Measurements from ENCODE around the gene MAD2L1BP. TPM values are rescaled to one million over a fixed set of nuclear protein-coding genes. Genes with fewer than 3 reads are reported as not detected.

The MAD2L1BP gene
- total RNA-seq, 4 donors from 2014 or later: 16.3 to 36.9 (median 21.5) TPM

DNA sequence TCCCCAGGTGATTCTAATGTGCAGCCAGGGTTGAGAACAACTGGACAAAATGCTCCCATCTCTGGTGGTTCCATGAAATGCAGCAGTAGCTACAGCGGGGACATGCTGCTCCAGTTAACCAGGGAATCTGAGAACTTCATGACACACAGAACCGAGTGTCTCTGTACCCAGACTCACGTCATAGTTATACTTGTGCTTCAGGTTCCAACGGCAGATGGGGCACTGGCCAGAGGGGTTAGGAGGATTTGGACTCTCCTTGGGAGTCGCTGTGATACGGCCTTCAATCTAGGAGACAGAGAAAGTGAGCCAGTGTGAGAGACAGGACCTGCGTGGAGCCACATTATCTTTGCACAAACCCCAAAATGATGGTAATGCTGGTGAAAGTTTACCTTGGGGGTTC, 42.7 kb downstream of the MAD2L1BP start:
- TF ChIP-seq, protein P1, sequence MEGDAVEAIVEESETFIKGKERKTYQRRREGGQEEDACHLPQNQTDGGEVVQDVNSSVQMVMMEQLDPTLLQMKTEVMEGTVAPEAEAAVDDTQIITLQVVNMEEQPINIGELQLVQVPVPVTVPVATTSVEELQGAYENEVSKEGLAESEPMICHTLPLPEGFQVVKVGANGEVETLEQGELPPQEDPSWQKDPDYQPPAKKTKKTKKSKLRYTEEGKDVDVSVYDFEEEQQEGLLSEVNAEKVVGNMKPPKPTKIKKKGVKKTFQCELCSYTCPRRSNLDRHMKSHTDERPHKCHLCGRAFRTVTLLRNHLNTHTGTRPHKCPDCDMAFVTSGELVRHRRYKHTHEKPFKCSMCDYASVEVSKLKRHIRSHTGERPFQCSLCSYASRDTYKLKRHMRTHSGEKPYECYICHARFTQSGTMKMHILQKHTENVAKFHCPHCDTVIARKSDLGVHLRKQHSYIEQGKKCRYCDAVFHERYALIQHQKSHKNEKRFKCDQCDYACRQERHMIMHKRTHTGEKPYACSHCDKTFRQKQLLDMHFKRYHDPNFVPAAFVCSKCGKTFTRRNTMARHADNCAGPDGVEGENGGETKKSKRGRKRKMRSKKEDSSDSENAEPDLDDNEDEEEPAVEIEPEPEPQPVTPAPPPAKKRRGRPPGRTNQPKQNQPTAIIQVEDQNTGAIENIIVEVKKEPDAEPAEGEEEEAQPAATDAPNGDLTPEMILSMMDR (IDR thresholded peaks at IDR 0.05): no peak
- TF ChIP-seq EP300 (IDR thresholded peaks at IDR 0.05): no peak
- no peak for TF ChIP-seq POLR2A (IDR thresholded peaks at IDR 0.05)
- no peak for DNase-seq (ENCODE audit: low spot score in 2 of 2)
- 95 to 96% methylated on average over 7 of the region's 7 CpGs for WGBS, 2 donors
- peaks cover 0 to 19% (median 2%) of the 10 kb centered on the region in 4 donors for H3K4me1 ChIP-seq
- H3K27ac ChIP-seq: no peak overlapping the region
- no peaks in the 10 kb centered on the region for H3K9me3 ChIP-seq
- H3K4me3 ChIP-seq: no peak overlapping the region
- H3K27me3 ChIP-seq: no peaks in the 10 kb centered on the region
- peaks cover 4 to 82% (median 20%) of the 10 kb centered on the region in 3 donors for H3K36me3 ChIP-seq

DNA sequence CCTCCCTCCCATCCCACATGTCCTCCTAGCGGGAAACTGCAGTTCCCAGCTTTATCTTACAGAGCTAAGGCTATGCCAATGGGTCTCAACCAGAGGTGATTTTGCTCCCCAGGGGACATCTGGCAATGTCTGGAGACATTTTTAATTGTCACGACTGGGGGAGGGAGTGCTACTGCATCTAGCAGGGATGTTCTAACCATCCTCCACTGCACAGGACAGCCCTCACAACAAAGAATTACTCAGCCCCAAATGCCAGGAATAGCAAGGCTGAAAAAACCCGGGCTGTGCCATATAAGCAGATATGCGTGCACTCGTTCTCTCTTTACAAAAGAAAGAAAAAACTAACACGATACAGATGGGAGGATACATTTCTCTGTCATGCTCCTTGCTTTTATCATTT, 43.4 kb downstream of the MAD2L1BP start:
- WGBS, 2 donors: 80 to 81% methylated on average over 6 of the region's 6 CpGs
- Histone ChIP-seq H3K27ac (no peak overlapping the region), H3K4me3 (no peak overlapping the region), H3K27me3 (no peaks in the 10 kb centered on the region), H3K36me3 (peaks cover 4 to 75% (median 13%) of the 10 kb centered on the region in 3 donors), H3K4me1 (peaks cover 0 to 24% (median 4%) of the 10 kb centered on the region in 4 donors), H3K9me3 (no peaks in the 10 kb centered on the region)
- no peak for TF ChIP-seq POLR2A (IDR thresholded peaks at IDR 0.05)
- no peak for TF ChIP-seq EP300 (IDR thresholded peaks at IDR 0.05)
- TF ChIP-seq, protein P1 (IDR thresholded peaks at IDR 0.05): no peak
- DNase-seq (ENCODE audit: low spot score in 2 of 2): no peak

DNA sequence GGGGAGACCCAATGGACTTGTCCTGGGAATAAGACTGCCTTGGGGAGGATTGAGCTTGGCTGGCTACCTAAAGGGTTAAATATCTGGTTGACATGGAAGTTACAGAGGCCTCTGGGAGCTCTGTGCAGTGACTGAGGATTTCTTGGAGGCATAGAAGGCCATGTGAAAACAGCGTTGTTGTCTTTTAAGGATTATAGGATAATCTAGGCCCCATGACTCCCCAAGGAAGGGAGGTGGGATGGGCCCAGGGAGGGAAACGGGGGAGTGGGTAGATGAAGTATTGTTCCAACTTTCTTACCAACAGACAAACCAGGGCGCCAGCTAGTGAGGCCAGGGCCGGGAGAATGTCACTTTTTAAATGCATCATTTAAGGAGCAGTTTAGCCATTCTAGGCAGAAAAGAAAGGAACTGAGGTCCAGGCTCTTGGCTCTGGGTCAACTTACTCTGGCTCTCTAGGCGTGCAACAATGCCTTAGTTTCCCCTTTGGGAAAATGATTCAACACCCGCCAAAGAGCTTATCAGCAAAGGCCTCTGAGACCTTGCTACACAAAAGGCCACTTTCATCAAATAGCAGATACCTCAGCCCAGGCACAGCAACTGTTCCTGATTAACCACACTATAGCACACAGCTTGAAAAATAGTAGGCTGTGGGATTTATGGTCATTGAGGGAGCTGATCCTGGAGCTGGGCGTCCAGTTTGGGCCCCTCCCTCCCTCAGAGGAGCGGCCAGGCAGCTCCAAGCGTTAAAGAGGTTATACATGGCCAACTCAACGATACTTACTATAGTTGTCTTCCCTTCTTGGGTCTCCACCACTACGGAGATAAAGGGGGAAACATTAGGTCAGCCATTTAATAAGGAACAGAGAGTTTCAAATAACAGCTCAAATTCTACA, 44.9 kb downstream of the MAD2L1BP start:
- Histone ChIP-seq H3K36me3 (peaks cover 0 to 64% (median 6%) of the 10 kb centered on the region in 3 donors), H3K4me3 (no peak overlapping the region)
- DNase-seq (ENCODE audit: low spot score in 2 of 2): no peak

GRCh38 chr6:43681303-43681702, 45.7 kb downstream of the MAD2L1BP start:
- Histone ChIP-seq H3K36me3 (peaks cover 0 to 57% (median 6%) of the 10 kb centered on the region in 3 donors), H3K27me3 (no peaks in the 10 kb centered on the region), H3K4me1 (peaks cover 0 to 44% (median 10%) of the 10 kb centered on the region in 4 donors), H3K27ac (no peak overlapping the region), H3K4me3 (no peak overlapping the region), H3K9me3 (no peaks in the 10 kb centered on the region)
- TF ChIP-seq EP300 (IDR thresholded peaks at IDR 0.05) (no peak), POLR2A (IDR thresholded peaks at IDR 0.05) (no peak)
- TF ChIP-seq, protein P1 (IDR thresholded peaks at IDR 0.05): no peak
- 81 to 91% methylated on average over 5 of the region's 5 CpGs for WGBS, 2 donors
- DNase-seq (ENCODE audit: low spot score in 2 of 2): no peak

More for the DNA sequence above, 44.9 kb downstream of the MAD2L1BP start:
- Histone ChIP-seq H3K27me3 (no peaks in the 10 kb centered on the region), H3K9me3 (no peaks in the 10 kb centered on the region), H3K4me1 (peaks cover 0 to 36% (median 7%) of the 10 kb centered on the region in 4 donors), H3K27ac (no peak overlapping the region)
- TF ChIP-seq, protein P1 (IDR thresholded peaks at IDR 0.05): no peak
- TF ChIP-seq EP300 (IDR thresholded peaks at IDR 0.05): no peak
- TF ChIP-seq POLR2A (IDR thresholded peaks at IDR 0.05): no peak
- WGBS, 2 donors: 49 to 54% methylated on average over 11 of the region's 11 CpGs
